ENCODE measurements around the gene UNC13D. TPM values are rescaled to one million over a fixed set of nuclear protein-coding genes. Genes with fewer than 3 reads are reported as not detected.

UNC13D gene
- total RNA-seq, 2 donors from 2014 or later: 7.3 to 15.1 TPM

DNA sequence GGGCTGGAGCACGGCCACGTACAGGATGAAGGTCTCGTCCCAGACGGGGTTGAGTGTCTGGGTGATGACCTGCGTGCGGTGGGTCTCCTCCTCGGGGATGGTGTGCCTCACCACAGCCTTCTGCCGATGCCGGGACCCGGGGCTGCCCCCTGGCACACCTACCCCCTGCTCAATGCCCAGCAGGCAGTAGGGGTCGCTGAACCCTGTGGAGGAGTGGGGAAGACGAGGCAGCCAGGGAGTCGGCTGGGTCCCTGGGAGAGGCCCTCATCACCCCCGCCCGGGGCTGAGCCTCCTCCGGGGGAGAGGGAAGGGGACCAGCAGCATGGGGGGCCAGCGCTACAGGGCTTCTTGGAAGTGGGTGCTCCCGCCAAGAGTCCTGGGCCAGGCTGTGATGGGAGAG, 1.8 kb downstream of the UNC13D start:
- intact Hi-C loops (cut with DNase I): no loop called here
- no peak for DNase-seq (ENCODE audit: low spot score)

DNA sequence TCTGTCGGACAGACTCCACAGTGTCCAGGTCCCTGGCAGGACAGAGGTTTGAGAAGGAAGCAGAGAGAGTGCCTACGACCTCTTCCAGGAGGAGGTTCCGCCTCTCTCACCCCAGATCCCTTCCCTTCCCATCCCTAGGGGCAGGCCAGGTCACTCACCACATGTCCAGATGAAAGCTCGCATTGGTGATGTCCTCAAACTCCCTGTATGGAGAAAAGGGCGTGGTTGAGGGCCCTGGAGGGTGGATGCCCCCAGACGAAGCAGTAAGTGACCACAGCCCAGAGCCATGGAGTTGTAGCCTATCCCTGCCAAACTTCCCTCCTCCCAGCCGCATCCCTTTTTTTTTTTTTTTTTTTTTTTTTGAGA, 3.4 kb downstream of the UNC13D start:
- intact Hi-C loops (cut with DNase I): no loop called here

DNA sequence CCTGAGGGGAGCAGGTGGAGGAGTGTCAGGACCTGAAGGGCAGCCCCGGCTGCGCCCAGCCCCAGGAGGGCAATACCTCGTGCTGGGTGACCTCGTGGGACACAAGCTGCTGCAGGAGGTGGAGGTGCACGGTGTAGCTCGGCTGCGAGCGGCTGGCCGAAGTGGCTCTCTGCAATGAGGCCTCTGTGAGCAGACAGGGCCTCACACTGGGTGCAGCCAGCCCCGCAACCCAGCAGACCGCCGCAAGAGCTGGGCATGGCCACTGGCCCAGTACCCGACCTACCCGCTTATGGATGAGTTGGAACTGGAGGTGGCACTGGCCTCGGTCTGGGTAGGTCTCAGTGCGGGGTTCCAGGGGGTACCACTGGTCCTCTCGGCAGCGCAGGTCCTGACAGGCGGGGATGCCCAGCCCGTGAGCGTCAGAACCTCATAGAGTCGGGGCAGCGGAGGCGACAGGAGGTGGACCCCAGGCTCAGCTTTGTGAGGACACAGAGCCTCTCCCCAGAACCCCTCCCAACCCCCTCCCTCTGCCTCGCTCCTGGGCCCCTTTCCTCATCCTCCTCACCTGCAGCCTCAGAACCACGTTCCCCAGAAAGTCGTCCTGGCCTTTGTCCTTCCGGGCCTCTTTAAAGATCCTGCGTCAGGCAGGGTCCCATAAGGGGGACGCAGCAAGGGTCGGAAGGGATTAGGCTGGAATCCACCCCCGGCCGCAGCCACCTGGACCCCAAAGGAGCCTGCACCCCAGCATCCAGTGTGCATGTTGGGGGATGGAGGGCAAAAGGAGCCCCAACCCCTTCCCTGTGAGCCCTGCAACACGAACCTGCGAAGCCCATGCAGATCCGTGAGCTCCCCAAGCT, 4.0 kb downstream of the UNC13D start:
- DNase-seq (ENCODE audit: low spot score): no peak
- intact Hi-C loops (cut with DNase I): loop anchor here in 1 of 2 donors (5.0 to 10.0 kb wide), 2 partner anchors 48 to 85 kb away; no protein-coding TSS in a partner anchor

More for the DNA sequence above, 3.4 kb downstream of the UNC13D start:
- DNase-seq (ENCODE audit: low spot score): no peak

DNA sequence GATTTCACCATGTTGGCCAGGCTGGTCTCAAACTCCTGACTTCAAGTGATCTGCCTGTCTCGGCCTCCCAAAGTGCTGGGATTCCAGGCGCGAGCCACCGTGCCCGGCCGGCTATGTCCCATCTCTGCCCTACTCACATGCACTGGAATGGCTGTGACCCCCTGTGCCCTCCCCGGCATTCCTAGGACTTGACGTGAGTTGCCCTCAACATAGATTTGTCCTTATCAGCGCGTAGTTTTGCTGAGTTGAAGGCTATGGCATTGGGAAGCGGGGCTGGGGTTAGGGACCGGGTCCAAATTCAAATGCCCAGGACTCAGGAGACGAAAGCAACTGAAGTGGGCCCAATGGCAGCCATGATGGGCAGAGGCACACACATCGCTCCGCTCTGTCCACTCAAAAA, 5.8 kb downstream of the UNC13D start:
- no peak for DNase-seq (ENCODE audit: low spot score)
- intact Hi-C loops (cut with DNase I): loop anchor here in 1 of 2 donors (5.0 to 10.0 kb wide), 2 partner anchors 46 to 84 kb away; no protein-coding TSS in a partner anchor

DNA sequence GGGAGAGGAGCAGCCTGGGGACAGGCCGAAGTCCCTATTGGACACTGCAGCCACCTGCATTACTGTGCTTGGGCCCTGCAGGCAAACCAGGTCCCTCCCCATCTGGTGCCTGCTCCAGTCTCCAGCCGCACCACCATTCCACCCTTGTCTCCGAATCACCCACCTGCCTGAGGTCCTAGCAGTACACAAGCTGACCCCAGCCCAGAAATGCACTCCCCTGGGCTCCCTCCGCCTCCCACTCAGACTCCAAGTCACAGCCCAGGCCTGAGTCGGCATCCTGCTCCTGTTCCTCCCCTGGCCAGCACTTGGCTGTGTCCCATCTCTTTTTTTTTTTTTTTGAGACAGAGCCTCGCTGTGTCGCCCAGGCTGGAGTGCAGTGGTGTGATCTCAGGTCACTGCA, 6.3 kb downstream of the UNC13D start:
- intact Hi-C loops (cut with DNase I): loop anchor here in 1 of 2 donors (5.0 to 10.0 kb wide), 2 partner anchors 46 to 83 kb away; no protein-coding TSS in a partner anchor
- no peak for DNase-seq (ENCODE audit: low spot score)

DNA sequence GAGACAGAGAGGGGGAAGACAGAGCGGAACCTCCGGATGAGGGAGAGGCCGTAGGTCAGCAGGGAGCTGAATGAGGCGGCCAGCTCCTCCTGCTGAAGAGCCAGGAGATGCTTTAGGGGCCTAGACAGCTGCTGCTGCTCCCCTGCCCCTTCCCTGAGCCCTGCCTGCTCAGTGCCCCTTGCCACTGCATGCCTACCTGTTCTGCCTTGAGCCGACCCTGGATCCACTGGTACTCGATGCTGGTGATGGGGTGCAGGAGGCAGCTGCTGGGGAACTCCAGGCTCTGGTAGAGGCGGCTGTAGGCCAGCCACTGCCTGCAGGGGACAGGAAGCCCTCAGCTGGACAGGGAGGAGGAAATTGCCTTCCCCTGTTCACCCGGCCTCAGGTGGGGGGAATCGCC, 7.6 kb downstream of the UNC13D start:
- intact Hi-C loops (cut with DNase I): loop anchor here in 1 of 2 donors (5.0 to 10.0 kb wide), 2 partner anchors 44 to 82 kb away; no protein-coding TSS in a partner anchor
- DNase-seq (ENCODE audit: low spot score): no peak

DNA sequence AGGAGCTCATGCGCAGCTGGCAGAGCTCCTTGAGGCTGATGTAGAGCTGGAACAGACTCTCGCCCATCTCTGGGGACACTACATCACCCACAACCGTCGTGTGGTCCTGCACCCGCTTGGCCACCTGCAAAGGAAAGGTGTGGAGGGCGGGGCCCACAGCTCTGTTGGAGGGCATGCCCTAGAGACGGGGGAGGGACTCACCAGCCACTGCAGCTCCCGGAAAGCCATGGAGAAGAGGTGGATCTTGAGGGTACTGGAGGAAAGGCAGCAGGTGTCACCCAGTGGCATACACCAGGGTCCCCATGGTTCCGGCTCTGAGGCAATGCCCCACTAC, 8.6 kb downstream of the UNC13D start:
- no peak for DNase-seq (ENCODE audit: low spot score)
- intact Hi-C loops (cut with DNase I): loop anchor here in 1 of 2 donors (5.0 to 10.0 kb wide), 2 partner anchors 43 to 81 kb away; no protein-coding TSS in a partner anchor

DNA sequence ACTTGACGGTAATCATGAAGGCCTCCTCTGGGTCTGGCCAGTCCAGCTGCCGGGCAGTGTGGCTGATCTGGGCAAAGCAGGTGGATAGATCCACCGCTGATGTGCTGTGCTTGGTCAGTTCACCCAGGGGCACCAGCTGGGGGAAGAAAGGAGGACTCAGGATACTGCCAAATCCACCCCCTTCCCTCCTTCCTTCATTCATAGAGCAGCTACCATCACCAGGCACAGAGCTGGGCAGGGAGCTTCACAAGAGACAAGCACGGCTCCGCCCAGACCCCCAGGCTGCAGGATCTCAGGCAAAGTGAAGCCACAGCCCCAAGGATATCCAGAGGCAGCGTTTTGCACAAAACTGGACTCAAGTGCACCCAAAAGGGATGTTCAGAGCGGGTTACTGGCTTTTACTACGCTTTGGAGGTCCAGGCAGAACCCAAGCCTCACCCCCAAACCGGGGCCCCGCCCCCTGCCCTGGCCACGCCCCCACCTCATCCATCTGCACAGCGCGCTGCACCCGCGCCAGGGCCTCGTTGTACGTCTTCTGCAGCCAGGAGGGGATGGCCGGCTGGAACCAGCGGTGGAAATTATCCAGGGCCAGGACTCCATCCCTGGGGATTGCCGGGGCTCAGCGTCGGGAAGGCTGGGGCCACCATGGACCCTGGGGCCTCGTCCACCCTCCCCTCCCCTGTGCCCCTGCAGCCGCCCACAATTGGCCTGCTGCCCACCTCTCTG, 9.1 kb downstream of the UNC13D start:
- intact Hi-C loops (cut with DNase I): loop anchor here in 1 of 2 donors (5.0 to 10.0 kb wide), 2 partner anchors 43 to 80 kb away; no protein-coding TSS in a partner anchor
- DNase-seq (ENCODE audit: low spot score): no peak

DNA sequence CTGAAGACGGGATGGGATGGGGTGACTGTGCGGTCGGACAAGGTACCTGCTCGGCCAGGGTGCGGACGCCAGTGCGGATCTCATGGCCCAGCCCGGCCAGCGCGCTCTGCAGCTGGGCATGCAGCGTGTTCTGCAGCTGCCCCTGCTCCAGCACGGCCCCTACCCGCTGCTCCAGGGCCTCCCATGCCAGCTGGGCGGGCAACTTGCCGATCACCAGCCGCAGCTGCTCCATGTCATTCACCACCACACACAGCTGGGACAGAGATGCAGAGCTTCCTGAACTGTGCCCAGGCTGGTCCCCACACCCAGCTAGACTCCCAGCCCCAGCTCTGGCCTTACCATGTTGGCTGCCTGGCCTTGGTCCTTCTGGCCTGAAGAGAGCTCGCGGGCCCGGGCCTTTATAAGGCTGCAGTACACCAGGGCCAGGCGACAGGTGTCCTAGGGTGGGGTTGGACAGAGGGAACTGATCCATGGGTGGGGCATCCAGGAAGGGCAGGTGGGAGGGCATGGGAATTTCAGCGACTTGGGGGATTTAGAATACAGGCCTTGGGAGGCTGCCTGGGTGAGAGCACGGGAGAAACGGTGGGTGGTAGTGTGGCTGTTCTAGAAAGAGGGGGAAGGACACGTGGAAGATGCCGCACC, 9.8 kb downstream of the UNC13D start:
- DNase-seq (ENCODE audit: low spot score): no peak
- intact Hi-C loops (cut with DNase I): loop anchor here in 1 of 2 donors (10.0 kb wide), 1 partner anchor 80 kb away; no protein-coding TSS in a partner anchor

DNA sequence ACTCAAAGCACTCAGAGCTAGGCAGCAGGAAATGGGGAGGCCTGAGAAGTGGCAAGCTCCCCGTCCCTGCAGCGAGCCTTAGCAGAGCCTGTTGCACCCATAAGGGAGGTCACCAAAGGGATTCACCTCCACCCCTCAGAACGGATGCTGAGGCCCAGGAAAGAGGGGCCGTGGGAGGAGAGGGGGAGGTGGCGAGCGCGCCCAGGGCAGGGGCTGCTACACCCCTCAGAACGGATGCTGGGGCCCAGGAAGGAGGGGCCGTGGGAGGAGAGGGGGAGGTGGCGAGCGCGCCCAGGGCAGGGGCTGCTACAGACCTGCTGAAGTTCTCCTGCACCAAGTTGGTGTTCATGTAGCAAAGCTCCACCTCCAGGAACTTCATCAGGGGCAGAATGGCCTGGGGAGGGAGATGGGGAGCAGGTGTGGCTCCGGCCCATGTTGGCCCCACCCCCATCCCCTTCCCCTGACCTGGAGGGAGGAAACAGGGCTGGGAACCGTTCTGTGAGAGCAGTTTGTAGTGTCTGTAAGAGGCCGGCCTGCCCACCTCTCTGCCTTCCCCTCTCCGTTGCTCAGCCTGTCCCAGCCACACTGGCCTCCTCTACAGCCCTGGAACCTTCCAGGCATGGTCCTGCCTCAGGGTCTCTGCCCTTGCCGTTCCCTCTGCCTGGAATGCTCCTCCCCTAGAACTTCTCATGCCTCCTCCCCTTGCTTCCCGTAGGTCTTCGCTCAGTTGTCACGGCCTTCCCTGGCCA, 11.4 kb downstream of the UNC13D start:
- DNase-seq (ENCODE audit: low spot score): no peak
- intact Hi-C loops (cut with DNase I): loop anchor here in 1 of 2 donors (10.0 kb wide), 1 partner anchor 78 kb away; no protein-coding TSS in a partner anchor

DNA sequence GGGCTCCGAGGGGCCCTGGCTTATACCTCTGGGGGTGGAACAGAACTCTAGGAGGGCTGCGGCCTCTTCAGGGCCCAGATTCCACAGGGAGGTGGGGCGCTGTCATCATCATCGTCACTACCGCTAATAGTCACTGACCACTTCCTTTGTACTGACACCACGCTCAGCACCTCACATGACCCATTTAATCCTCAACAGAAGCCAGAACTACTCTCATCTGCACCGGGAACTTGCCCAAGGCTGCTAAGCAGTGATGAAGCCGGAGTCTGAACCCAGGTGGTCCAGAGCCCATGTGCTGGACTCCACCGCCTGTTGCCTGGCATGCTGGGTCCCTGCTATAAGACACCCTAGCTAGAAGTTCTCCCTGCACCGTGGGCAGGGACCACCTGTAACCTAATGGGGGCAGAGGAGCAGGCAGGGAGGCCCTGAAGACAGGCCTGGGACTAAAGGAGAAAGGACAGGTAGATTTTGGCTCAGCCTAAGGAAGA, 12.0 kb downstream of the UNC13D start:
- intact Hi-C loops (cut with DNase I): loop anchor here in 1 of 2 donors (10.0 kb wide), 1 partner anchor 77 kb away; no protein-coding TSS in a partner anchor

DNA sequence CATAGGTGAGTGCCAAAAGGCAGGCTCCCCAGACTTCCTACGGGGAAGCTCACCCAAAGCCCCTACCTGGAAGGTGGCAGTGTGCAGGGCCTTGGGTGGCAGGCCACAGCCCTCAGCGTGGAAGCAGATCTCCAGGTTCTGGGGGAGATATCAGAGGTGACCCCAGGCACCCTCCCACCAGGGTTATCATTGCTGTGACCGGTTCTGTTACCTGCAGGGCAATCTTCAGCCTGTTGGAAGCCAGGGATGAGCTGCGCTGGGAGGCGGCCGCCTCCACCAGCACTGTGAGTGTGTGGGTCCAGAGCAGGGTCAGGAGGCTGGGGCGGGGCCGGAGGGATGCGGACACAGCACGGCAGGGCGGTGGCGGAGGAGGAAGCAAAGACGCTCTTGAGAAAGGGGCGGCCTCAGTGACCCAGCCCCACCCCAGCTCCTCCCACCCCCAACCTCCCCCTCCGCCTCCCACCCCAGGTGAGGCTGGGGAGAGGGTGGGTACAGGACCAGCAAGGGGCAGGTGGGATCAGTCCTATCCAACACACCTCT, 13.1 kb downstream of the UNC13D start:
- intact Hi-C loops (cut with DNase I): loop anchor here in 1 of 2 donors (10.0 kb wide), 1 partner anchor 76 kb away; no protein-coding TSS in a partner anchor
- DNase-seq (ENCODE audit: low spot score): no peak

More for the DNA sequence above, 12.0 kb downstream of the UNC13D start:
- DNase-seq (ENCODE audit: low spot score): no peak

DNA sequence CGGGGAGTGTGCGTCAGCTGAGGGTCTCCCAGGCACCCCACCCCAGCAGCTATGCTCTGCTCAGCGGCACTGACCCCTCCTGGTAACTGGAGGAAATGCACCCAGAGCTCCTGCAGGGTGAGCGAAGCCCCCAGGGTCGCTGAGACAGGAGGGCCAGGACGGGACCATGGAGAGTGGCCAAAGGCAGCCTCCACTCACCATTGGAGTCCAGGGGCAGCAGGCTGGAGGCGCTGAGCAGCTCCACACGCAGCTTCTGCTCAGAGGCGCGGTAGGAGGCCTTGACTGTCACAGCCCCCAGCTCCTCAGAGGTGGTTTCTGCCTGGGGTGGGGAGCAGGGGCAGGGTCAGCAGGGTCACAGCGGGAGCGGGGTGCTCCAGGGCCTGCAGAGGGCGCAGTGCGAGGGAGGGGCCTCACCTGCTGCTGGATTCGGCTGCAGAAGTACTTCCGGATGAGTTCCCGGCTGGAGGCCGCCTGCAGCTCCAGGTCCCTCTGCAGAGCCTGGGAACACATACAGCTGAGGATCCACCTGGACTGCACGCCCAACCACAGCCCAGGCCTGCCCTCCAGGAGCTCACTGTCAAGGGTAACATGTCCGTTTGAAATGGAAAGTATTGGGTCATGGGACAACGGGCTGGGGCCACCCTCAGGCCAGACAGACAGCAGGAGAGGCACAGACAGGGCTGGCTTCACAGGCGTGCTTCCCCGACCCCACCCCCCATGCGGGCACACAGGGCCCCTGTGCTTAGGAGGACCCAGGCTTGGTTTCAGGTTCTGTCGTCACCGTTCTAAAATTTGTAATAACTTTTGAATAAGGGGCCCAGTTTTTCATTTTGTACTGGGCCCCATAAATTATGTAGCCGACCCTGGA, 13.8 kb downstream of the UNC13D start:
- DNase-seq (ENCODE audit: low spot score): no peak
- intact Hi-C loops (cut with DNase I): loop anchor here in 1 of 2 donors (10.0 kb wide), 1 partner anchor 76 kb away; no protein-coding TSS in a partner anchor

DNA sequence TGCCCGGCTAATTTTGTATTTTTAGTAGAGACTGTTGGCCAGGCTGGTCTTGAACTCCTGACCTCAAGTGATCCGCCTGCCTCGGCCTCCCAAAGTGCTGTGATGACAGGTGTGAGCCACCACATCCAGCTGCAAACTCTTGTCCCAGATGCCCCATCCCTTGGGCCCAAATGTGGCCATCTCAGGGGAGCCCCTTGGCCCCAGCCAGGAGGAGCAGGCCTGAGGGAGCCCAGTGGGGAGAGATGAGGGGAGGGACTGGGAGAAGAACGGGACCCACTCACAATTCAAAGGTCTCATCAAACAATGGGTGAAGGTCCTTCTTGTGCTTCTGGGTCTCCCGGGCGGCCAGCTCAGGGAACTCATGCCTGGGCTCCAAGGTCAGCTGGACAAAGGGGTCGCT, 14.5 kb downstream of the UNC13D start:
- intact Hi-C loops (cut with DNase I): loop anchor here in 1 of 2 donors (5.0 to 10.0 kb wide), 2 partner anchors 42 to 75 kb away; no protein-coding TSS in a partner anchor
- no peak for DNase-seq (ENCODE audit: low spot score)

DNA sequence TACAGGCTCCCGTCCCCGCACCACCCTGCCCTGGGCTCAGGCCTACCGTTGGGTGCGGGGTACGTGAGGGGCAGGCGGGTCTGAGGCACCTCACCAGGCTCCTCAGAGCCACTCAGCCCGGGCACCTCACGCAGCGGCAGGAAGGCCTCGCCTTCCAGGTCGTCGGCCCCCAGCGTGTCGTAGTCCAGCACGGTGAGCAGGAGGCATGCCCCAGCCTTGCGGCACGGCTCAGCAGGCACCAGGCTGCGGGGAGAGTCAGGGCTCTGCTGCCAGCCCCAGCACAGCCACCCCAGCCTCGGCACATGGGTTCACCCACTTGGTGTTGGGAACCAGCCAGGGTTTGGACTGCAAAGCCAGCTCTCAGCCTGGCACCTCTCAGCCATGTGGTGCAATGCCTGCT, 15.5 kb downstream of the UNC13D start:
- intact Hi-C loops (cut with DNase I): loop anchor here in 1 of 2 donors (5.0 kb wide), 1 partner anchor 41 kb away; no protein-coding TSS in a partner anchor
- DNase-seq (ENCODE audit: low spot score): no peak

DNA sequence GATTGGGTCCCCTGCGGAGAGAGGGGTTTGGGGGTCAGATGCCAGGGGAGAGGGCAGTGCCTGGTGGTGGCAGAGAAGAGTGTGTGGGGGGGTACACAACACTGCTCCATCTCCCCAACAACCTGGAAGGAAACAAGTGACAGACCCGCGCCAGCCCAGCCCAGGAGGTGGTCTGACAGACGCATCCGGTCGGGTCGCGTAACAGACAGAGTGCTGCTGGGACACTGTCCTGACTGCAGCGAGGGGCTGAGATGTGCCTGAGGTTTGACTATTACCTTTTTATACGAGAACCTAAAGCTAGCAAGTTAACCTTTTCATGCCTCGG, 16.2 kb downstream of the UNC13D start:
- intact Hi-C loops (cut with DNase I): loop anchor here in 1 of 2 donors (5.0 kb wide), 1 partner anchor 41 kb away; no protein-coding TSS in a partner anchor
- DNase-seq (ENCODE audit: low spot score): no peak
